KMS-11 (cell line): ENCODE data around the gene TRIM47.
A peak's percentile ranks its signal among the peaks of the same experiment; 100 is the strongest.

Experiments used
- H2AFZ ChIP-seq: fragments of 200-600 bp; sonication (generic); 2 replicates; pipeline ENCODE4 v1.6.1; 2016; ENCODE audit warnings: antibody characterized with exemption, mixed run types, low read depth
- H3K27ac ChIP-seq: fragments of 200-600 bp; sonication (generic); 2 replicates; pipeline ENCODE4 v1.6.1; 2016; ENCODE audit warnings: mild to moderate bottlenecking, mixed run types
- H3K27me3 ChIP-seq: fragments of 200-600 bp; sonication (generic); 2 replicates; pipeline ENCODE4 v1.6.1; 2017; ENCODE audit warnings: mild to moderate bottlenecking, low read depth, mixed run types, moderate library complexity; ENCODE audit not compliant: insufficient read depth
- H3K36me3 ChIP-seq: fragments of 200-600 bp; sonication (generic); 2 replicates; pipeline ENCODE4 v1.6.1; 2017; ENCODE audit warnings: mild to moderate bottlenecking, mixed run types; ENCODE audit not compliant: insufficient read depth
- H3K4me1 ChIP-seq: fragments of 200-600 bp; sonication (generic); 2 replicates; pipeline ENCODE4 v1.6.1; 2016; ENCODE audit warnings: mild to moderate bottlenecking, low read depth, mixed run types; ENCODE audit not compliant: poor library complexity, severe bottlenecking
- H3K4me2 ChIP-seq: fragments of 200-600 bp; sonication (generic); 2 replicates; pipeline ENCODE4 v1.7.0; 2016; ENCODE audit warnings: mild to moderate bottlenecking, mixed run types
- H3K4me3 ChIP-seq: fragments of 200-600 bp; sonication (generic); IDR thresholded peaks from 2 replicates; pipeline ENCODE4 v1.6.1; 2017; ENCODE audit warnings: low read depth, low read length, mixed read lengths; ENCODE audit not compliant: insufficient read depth
- H3K79me2 ChIP-seq: fragments of 200-600 bp; sonication (generic); 2 replicates; pipeline ENCODE4 v1.6.1; 2016; ENCODE audit warnings: low read depth, mixed run types; ENCODE audit not compliant: insufficient read depth
- H3K9ac ChIP-seq: fragments of 200-600 bp; sonication (generic); 2 replicates; pipeline ENCODE4 v1.6.1; 2016; ENCODE audit warnings: mild to moderate bottlenecking, mixed run types
- H4K20me1 ChIP-seq: fragments of 200-600 bp; sonication (generic); 2 replicates; pipeline ENCODE4 v1.6.1; 2016; ENCODE audit warnings: mild to moderate bottlenecking, mixed run types; ENCODE audit not compliant: insufficient read depth
- CTCF ChIP-seq: fragments of 200-600 bp; sonication (generic); conservative IDR thresholded peaks from 2 replicates; pipeline ENCODE4 v1.6.1; 2017; ENCODE audit warnings: low read depth, mild to moderate bottlenecking, antibody characterized with exemption, low read length, moderate library complexity, mixed read lengths

The TRIM47 gene

GRCh38 chr17:75832164-75832651, 46.2 kb downstream of the TRIM47 start:
- H3K36me3 ChIP-seq: no peaks in the 10 kb centered on the region
- peaks cover 12% of the 10 kb centered on the region for H3K4me1 ChIP-seq
- no peaks in the 10 kb centered on the region for H3K79me2 ChIP-seq
- H3K27me3 ChIP-seq: no peaks in the 10 kb centered on the region
- H2AFZ ChIP-seq: no peak overlapping the region
- no peak overlapping the region for H3K27ac ChIP-seq
- no peak overlapping the region for H3K9ac ChIP-seq
- H3K4me3 ChIP-seq: no peak overlapping the region
- H3K4me2 ChIP-seq: no peak overlapping the region
- no peak for TF ChIP-seq CTCF
- H4K20me1 ChIP-seq: no peaks in the 10 kb centered on the region

- H4K20me1 ChIP-seq: no peaks in the 10 kb centered on the region
- H3K4me2 ChIP-seq: no peak overlapping the region
- no peak overlapping the region for H2AFZ ChIP-seq
These were observed 47.3 kb downstream of the TRIM47 start for GRCh38 chr17:75831032-75831571.

GRCh38 chr17:75830164-75831031, 48.0 kb downstream of the TRIM47 start:
- no peaks in the 10 kb centered on the region for H4K20me1 ChIP-seq
- H3K27ac ChIP-seq: no peak overlapping the region
- no peak overlapping the region for H3K9ac ChIP-seq
- H2AFZ ChIP-seq: no peak overlapping the region
- H3K4me2 ChIP-seq: no peak overlapping the region
- H3K4me1 ChIP-seq: peaks cover 17% of the 10 kb centered on the region
- peak; percentile 61 for TF ChIP-seq CTCF
- no peaks in the 10 kb centered on the region for H3K79me2 ChIP-seq
- no peak overlapping the region for H3K4me3 ChIP-seq
- H3K27me3 ChIP-seq: no peaks in the 10 kb centered on the region
- H3K36me3 ChIP-seq: no peaks in the 10 kb centered on the region

More at GRCh38 chr17:75831032-75831571, 47.3 kb downstream of the TRIM47 start:
- H3K4me3 ChIP-seq: no peak overlapping the region
- no peaks in the 10 kb centered on the region for H3K36me3 ChIP-seq
- H3K27ac ChIP-seq: no peak overlapping the region
- H3K79me2 ChIP-seq: no peaks in the 10 kb centered on the region
- H3K4me1 ChIP-seq: peaks cover 17% of the 10 kb centered on the region
- H3K27me3 ChIP-seq: no peaks in the 10 kb centered on the region
- TF ChIP-seq CTCF: no peak
- H3K9ac ChIP-seq: no peak overlapping the region

GRCh38 chr17:75829747-75830146, 48.6 kb downstream of the TRIM47 start:
- Histone ChIP-seq H3K27ac (no peak overlapping the region), H3K4me2 (no peak overlapping the region), H3K9ac (no peak overlapping the region), H3K4me3 (no peak overlapping the region), H2AFZ (no peak overlapping the region), H3K4me1 (peaks cover 17% of the 10 kb centered on the region), H3K36me3 (no peaks in the 10 kb centered on the region), H3K79me2 (no peaks in the 10 kb centered on the region), H3K27me3 (no peaks in the 10 kb centered on the region), H4K20me1 (no peaks in the 10 kb centered on the region)
- TF ChIP-seq CTCF: no peak
